Midbrain (tissue), 1 donor: ENCODE results near the gene IGF2BP2.
"Not testable (repeated sequence)": the region's sequence is repeated elsewhere in the genome, so short reads cannot be mapped to it uniquely, and the experiment has no call there.

Source experiments
- DNase-seq: peaks from one replicate; lab custom pipeline; 2025; lab: John Stamatoyannopoulos, UW

IGF2BP2 gene

DNA sequence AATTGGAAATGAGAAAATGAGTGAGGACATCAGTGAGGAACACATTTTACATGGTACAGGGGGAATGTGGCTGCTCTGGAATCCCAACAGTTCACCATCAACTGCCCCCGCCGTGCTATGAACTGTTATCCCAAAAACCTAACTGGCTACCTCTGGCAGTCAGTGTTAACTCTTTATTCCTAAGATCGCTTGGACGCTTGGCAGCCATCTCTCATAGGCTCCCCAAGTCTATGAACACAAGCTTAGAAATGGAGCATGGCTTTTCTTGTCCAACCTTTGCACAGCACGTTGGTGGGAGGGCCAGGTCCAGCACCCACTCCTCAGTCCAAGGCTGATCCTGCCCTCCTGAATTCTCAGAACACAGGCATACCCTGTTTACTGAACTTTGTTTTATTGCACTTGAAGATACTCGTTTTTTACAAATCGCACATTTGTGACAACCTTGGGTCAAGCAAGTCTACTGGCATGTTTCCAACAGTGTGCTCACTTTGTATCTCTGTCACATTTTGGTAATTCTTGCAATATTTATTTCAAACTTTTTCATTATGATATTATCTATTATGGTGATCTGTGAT lies 185.1 kb downstream of the IGF2BP2 start:
- DNase-seq: no peak

DNA sequence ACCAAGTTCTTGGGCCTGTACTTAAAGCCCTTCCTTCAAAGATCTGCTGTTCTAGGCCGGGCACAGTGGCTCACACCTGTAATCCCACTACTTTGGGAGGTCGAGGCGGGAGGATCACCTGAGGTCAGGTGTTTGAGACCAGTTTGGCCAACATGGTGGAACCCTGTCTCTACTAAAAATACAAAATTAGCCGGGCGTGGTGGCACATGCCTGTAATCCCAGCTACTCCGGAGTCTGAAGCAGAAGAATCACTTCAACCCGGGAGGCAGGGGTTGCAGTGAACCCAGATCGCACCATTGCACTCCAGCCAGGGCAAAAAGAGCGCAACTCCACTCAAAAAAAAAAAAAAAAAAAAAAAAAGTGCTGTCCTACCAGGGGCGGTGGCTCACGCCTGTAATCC lies 186.2 kb downstream of the IGF2BP2 start:
- DNase-seq: not testable (repeated sequence)

GRCh38 chr3:185637388-185637787 lies 187.5 kb downstream of the IGF2BP2 start:
- DNase-seq: no peak

- DNase-seq: no peak
Observed at GRCh38 chr3:185632996-185633395, 191.8 kb downstream of the IGF2BP2 start.

DNA sequence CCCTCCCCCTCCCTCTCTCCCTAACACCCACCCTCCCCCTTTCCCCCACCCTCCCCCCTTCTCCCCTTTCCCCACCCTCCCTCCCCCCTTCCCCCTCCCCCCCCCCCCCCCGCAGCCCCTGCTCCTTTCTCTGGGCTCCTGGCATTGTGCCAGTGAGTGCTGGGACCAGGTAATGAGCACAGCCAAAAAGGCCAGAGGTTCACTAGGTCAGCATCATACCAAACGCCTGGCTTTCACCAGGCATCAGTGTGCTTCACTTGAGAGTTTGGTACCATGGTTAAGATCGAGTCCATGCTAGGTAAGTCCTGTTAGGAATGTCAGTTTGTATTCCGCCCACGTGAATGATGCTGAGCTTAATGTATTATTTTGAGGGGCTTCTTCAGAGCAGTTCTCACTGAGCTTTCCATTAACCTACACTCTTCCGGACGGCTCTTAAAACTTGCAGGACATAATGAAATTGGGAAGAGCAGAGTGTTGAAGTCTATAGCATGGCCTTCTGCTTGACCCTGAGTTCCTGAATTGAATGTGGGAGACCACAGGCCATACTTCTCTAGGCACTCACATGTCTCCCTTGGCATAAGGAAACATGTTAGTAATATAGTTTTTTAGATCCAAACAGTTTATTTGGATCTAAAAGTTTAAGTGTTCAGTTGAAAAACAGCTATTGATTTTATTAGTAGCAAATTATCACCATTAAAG lies 193.2 kb downstream of the IGF2BP2 start:
- DNase-seq: no peak

GRCh38 chr3:185631108-185631507 lies 193.7 kb downstream of the IGF2BP2 start:
- DNase-seq: no peak

DNA sequence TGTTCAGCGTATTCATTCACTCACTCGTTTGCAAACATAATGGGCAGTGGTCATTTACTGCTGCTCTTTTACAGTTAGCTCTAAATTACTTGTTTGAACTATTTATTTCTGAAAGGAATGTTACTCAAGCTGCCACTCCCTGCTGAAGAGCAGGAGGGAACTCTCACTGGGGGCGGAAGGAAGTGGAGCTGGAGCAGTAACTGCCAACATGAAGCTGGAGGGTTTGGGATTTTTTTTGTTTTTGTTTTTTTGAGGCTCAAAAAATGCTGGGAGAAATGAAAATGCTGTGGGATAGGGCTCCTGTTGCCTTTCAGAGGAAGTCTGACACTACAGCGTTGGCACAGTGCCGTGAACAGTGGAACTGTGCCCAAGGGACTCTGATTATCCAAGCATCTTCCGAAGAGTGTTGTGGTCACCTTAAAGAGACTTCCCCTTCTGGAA lies 194.6 kb downstream of the IGF2BP2 start:
- peak; percentile 13 for DNase-seq

DNA sequence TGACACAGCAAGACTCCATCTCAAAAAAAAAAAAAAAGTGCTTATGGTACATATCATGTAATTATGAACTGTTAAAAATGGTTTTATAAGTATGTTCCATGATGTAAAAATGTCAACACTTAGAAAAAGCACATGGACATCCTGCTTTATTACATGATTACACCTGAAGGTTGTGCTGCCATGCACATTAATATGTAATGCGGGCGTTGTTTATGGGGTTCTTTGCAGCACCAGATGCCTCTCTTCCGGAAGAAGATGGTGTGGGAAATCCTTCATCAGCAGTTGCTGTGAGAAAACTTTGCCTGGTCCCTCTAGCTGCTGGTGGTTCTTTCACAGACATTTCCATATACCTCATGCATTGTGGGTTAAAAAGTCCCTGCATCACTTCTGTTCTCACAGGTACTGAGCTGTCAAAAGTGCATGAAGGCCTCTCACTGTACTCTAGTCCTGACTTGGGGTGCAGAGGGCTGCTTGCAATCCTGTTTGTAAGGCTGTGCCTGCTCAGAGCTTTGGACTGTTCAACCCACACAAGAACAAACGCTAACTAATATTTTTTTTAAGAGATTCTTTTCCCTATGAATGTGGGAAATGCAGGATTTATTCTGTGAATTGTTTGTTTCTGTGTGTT lies 195.2 kb downstream of the IGF2BP2 start:
- no peak for DNase-seq

DNA sequence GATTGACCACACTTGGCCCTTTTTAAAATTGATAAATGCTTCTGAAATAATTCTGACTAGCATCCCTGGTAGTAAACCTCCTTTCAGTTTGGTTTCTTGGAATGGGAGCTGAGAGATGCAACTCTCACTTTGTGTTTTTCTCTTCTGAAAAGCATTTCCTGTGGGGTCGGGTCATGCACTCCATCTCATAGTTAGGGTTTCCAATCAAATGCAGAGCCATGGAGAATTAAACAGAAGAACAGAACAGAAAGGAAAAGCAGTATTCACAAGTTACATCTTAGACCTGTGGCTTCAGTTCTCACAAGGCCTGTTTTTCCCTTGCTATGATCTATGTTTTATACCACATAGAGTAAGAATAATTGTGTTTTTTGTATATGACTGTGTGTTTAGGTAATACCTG lies 199.1 kb downstream of the IGF2BP2 start:
- DNase-seq: no peak

GRCh38 chr3:185623939-185624665 lies 200.7 kb downstream of the IGF2BP2 start:
- no peak for DNase-seq

- DNase-seq: no peak
Observed at GRCh38 chr3:185613016-185613415, 211.8 kb downstream of the IGF2BP2 start.

- no peak for DNase-seq
Observed at GRCh38 chr3:185606196-185606595, 218.6 kb downstream of the IGF2BP2 start.

DNA sequence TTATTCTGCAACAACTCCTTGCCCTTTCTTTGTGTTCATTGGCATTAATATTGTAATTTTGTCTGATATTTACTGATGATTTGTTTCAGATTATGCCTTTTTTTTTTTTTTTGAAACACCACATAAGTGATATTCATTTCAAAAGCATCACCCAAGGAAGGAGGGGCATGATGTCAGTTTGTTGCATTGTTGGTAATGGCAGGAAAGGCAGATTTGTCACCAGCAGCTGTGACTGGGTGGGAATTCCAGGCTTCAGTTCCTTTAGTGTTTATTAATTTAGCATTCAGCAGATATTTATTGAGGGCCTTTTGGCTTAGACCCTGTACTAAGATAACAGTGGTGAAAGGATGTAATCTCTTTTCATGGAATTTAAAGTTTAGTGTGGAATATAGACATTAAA lies 219.3 kb downstream of the IGF2BP2 start:
- no peak for DNase-seq

DNA sequence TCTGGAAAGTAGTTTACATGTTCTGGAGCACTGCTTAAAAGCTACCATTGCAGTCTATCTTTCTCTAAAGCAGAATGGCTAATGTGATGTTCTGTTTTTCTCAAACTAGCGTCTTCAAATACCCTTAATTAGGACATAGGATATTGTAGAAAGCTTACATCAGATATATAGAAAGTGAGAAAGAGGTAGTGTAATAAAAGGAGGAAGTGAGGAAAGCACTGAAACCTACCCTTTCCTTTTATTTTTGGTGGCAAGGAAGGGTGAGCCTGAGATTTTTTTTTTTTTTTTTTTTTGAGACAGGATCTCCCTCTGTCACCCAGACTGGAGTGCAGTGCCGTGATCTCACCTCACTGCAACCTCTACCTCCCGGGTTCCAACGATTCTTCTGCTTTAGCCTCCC lies 229.3 kb downstream of the IGF2BP2 start:
- no peak for DNase-seq

GRCh38 chr3:185594073-185594472 lies 230.8 kb downstream of the IGF2BP2 start:
- DNase-seq: no peak
